Fibroblast of skin of scalp (primary cell): Measurements from ENCODE around the gene CPLANE1.

Source experiments
- DNase-seq: peaks from one replicate; pipeline ENCODE4 v3.0.0-alpha.2; 2013

Gene CPLANE1

GRCh38 chr5:37063739-37064138 lies 185.4 kb downstream of the CPLANE1 start:
- no peak for DNase-seq

DNA sequence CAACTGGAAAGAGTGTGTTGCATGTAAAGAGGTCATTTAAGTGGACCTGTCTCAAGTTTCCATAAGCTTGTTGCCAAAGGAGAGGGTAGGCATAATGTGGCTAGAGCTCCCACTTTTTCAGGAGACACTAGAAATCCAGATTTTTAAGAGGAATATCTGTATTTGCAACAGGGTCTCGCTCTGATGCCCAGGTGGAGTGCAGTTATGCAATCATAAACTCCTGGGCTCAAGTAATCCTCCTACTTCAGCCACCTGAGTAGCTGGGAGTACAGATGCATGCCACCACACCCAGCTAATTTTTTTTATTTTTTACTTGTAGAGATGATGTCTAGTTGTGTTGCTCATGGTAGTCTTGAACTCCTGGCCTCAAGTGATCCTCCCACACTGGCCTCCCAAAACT lies 189.1 kb downstream of the CPLANE1 start:
- no peak for DNase-seq

DNA sequence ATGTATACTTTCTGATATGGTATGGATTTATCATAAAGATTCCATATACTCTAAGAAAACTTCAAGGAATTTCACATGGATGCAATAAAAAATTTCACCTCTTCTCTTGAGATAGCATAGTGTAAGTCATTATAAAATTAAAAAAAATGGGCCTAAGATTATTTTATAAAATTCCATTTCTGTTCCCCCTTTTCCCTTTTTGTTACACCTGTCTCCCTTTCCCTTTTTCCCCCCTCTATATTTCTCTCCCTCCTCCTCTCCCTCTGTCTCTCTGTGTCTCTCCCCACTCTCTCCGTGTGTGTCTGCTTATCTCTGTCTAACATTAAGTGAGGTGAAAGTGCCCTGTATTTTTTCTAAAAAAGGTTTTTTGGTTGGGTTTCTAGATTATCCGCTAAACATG lies 192.4 kb downstream of the CPLANE1 start:
- DNase-seq: no peak
